ENCODE results near the gene TRIM62.

Gene TRIM62

GRCh38 chr1:33181921-33182341, at the start of gene TRIM62:
Gene TRIM62, minus strand, starts transcription at chr1:33182043. Its CDS starts 611 bp downstream, at chr1:33181432.
- peak; percentile 88 to 92 (median 91) for DNase-seq

- no peak for DNase-seq
These were observed 49.3 kb upstream of the TRIM62 start for GRCh38 chr1:33231166-33231565.

GRCh38 chr1:33228935-33229487, 47.2 kb upstream of the TRIM62 start:
- DNase-seq = no peak

GRCh38 chr1:33225586-33225985, 43.7 kb upstream of the TRIM62 start:
- DNase-seq = no peak

- DNase-seq = no peak
These were observed 42.4 kb upstream of the TRIM62 start for GRCh38 chr1:33224166-33224707.

GRCh38 chr1:33222381-33222780, 40.5 kb upstream of the TRIM62 start:
- no peak for DNase-seq

- DNase-seq = no peak
These were observed 39.5 kb upstream of the TRIM62 start for GRCh38 chr1:33221385-33221758.

GRCh38 chr1:33220676-33221384, 39.0 kb upstream of the TRIM62 start:
- DNase-seq = no peak

GRCh38 chr1:33219886-33220661, 38.2 kb upstream of the TRIM62 start:
- no peak for DNase-seq

- no peak for DNase-seq
These were observed 30.1 kb upstream of the TRIM62 start for GRCh38 chr1:33211972-33212371.

- no peak for DNase-seq
These were observed 24.5 kb upstream of the TRIM62 start for GRCh38 chr1:33206340-33206739.

- no peak for DNase-seq
These were observed 13.7 kb upstream of the TRIM62 start for GRCh38 chr1:33195556-33195955.

GRCh38 chr1:33191731-33192275, 10.0 kb upstream of the TRIM62 start:
- DNase-seq = no peak

GRCh38 chr1:33190701-33191100, 8.9 kb upstream of the TRIM62 start:
- DNase-seq = no peak

- DNase-seq = no peak
These were observed 6.9 kb upstream of the TRIM62 start for GRCh38 chr1:33188572-33189275.

GRCh38 chr1:33186936-33187335, 5.1 kb upstream of the TRIM62 start:
- no peak for DNase-seq

- DNase-seq = no peak
These were observed 3.7 kb upstream of the TRIM62 start for GRCh38 chr1:33185541-33185940.

GRCh38 chr1:33183306-33183705, 1.5 kb upstream of the TRIM62 start:
- no peak for DNase-seq

GRCh38 chr1:33182896-33183295, 1.1 kb upstream of the TRIM62 start:
- no peak for DNase-seq

GRCh38 chr1:33182401-33182841, 578 bp upstream of the TRIM62 start:
- DNase-seq = peak in 2 of 3 experiments; percentile 52 to 79

- peak; percentile 86 to 94 (median 93) for DNase-seq
These were observed 642 bp downstream of the TRIM62 start for GRCh38 chr1:33180911-33181890.

Data from NCI-H1417 (cell line).